CD4-positive, alpha-beta T cell (primary cell): ENCODE measurements around the gene SMAD6. TPM values are rescaled to one million over a fixed set of nuclear protein-coding genes. Genes with fewer than 3 reads are reported as not detected.

Experiments used
- ATAC-seq: fragments of 200-7000 bp; cut with Tn5 transposase; one replicate; pipeline ENCODE4 v1.10.0; 2022; ENCODE audit warnings: mild to moderate bottlenecking; ENCODE audit not compliant: poor library complexity
- CTCF ChIA-PET: fragments of 350-600 bp; sonication (Branson Sonifier 250); formaldehyde crosslinking; loops from one replicate; lab custom pipeline; 2021; ENCODE audit warnings: antibody characterized with exemption, inconsistent platforms; lab: Charles Lee
- POLR2A ChIA-PET: fragments of 350-600 bp; sonication (Branson Sonifier 250); formaldehyde crosslinking; loops from one replicate; lab custom pipeline; 2021; ENCODE audit warnings: antibody characterized with exemption, inconsistent platforms; lab: Charles Lee
- DNase-seq, 14 experiments: peaks; one replicate each; pipeline ENCODE4 v3.0.0-alpha.2; 2013 to 2020; ENCODE audit warnings: mixed read lengths in 2 of 14
- H3K27ac ChIP-seq, 2 donors: one replicate each; pipeline versions ENCODE4 v1.5.1 to v1.7.0; 2013; ENCODE audit warnings: low read length in 2 of 2, low read depth in 1 of 2, mild to moderate bottlenecking in 1 of 2
- H3K27me3 ChIP-seq, 2 experiments: 1 replicate in 1 of 2; 2 replicates in 1 of 2; pipeline versions ENCODE4 v1.6.1 to v1.7.0; 2013; ENCODE audit warnings: low read length in 2 of 2, control low read depth in 1 of 2, mild to moderate bottlenecking in 1 of 2, moderate library complexity in 1 of 2; ENCODE audit not compliant: insufficient read depth in 2 of 2, control insufficient read depth in 1 of 2
- H3K36me3 ChIP-seq: one replicate; pipeline ENCODE4 v1.6.1; 2013; ENCODE audit warnings: low read length, control low read depth; ENCODE audit not compliant: insufficient read depth
- H3K4me1 ChIP-seq: one replicate; pipeline ENCODE4 v1.6.1; 2013; ENCODE audit warnings: low read length, control low read depth; ENCODE audit not compliant: insufficient read depth
- H3K4me3 ChIP-seq: one replicate; pipeline ENCODE4 v1.5.1; 2013; ENCODE audit warnings: mild to moderate bottlenecking, low read length, moderate library complexity
- H3K9me3 ChIP-seq, 2 experiments: 1 replicate in 1 of 2; 2 replicates in 1 of 2; pipeline versions ENCODE4 v1.6.1 to v1.7.0; 2013; ENCODE audit warnings: low read length in 2 of 2, mild to moderate bottlenecking in 2 of 2, control low read depth in 1 of 2, moderate library complexity in 1 of 2; ENCODE audit not compliant: control insufficient read depth in 1 of 2, insufficient read depth in 1 of 2
- H3K27ac Mint-ChIP-seq: one replicate; pipeline ENCODE4 v1.8.0; 2020; ENCODE audit warnings: mixed read lengths
- H3K27me3 Mint-ChIP-seq: one replicate; pipeline ENCODE4 v1.8.0; 2021; ENCODE audit warnings: mixed read lengths
- H3K36me3 Mint-ChIP-seq: one replicate; pipeline ENCODE4 v1.8.0; 2021; ENCODE audit warnings: low read depth, mixed read lengths
- H3K4me1 Mint-ChIP-seq: one replicate; pipeline ENCODE4 v1.8.0; 2021; ENCODE audit warnings: low read depth, mixed read lengths
- H3K4me3 Mint-ChIP-seq: one replicate; pipeline ENCODE4 v1.8.0; 2020; ENCODE audit warnings: mild to moderate bottlenecking, mixed read lengths
- H3K9me3 Mint-ChIP-seq: one replicate; pipeline ENCODE4 v1.8.0; 2020; ENCODE audit warnings: mixed read lengths
- intact Hi-C, 2 experiments: fragments of 100-400 bp; cut with DNase I in 1 of 2; cut with micrococcal nuclease in 1 of 2; formaldehyde crosslinking; loops; one replicate each; pipeline versions ENCODE4 v1.15.1 to v1.9.0; 2023 to 2025; cut with DNase I, micrococcal nuclease
- total RNA-seq, 174 experiments: library from RNA in 2 of 174; stranded (reverse) in 2 of 174; gene quantifications; one replicate each; pipeline ENCODE4 v1.2.3 and lab custom pipeline; 2021 to 2026
- TF ChIP-seq, protein P1 (sequence below): fragments of 200-600 bp; IDR thresholded peaks from one replicate; pipeline ENCODE4 v1.8.0; 2022; ENCODE audit warnings: antibody characterized with exemption, mild to moderate bottlenecking

Gene SMAD6
- total RNA-seq, 2 experiments from 2014 or later, result 0.59 to 0.69 TPM

- no peak for DNase-seq
- intact Hi-C loops, result no loop called here
- TF ChIP-seq, protein P1, sequence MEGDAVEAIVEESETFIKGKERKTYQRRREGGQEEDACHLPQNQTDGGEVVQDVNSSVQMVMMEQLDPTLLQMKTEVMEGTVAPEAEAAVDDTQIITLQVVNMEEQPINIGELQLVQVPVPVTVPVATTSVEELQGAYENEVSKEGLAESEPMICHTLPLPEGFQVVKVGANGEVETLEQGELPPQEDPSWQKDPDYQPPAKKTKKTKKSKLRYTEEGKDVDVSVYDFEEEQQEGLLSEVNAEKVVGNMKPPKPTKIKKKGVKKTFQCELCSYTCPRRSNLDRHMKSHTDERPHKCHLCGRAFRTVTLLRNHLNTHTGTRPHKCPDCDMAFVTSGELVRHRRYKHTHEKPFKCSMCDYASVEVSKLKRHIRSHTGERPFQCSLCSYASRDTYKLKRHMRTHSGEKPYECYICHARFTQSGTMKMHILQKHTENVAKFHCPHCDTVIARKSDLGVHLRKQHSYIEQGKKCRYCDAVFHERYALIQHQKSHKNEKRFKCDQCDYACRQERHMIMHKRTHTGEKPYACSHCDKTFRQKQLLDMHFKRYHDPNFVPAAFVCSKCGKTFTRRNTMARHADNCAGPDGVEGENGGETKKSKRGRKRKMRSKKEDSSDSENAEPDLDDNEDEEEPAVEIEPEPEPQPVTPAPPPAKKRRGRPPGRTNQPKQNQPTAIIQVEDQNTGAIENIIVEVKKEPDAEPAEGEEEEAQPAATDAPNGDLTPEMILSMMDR, result no peak
- H3K27me3 ChIP-seq, result no peaks in the 10 kb centered on the region
- Mint-ChIP-seq H3K9me3 (no peaks in the 10 kb centered on the region), H3K4me1 (peaks cover 35% of the 10 kb centered on the region), H3K27me3 (no peaks in the 10 kb centered on the region), H3K27ac (peak overlapping the region; percentile 92), H3K36me3 (no peaks in the 10 kb centered on the region), H3K4me3 (no peak overlapping the region)
- H3K4me3 ChIP-seq, result no peak overlapping the region
- POLR2A ChIA-PET, result interaction anchor here (1.4 to 1.7 kb wide), 2 partner anchors 9 to 11 kb away, joined by 5 to 9 read pairs; no protein-coding TSS in a partner anchor
- H3K4me1 ChIP-seq, result peaks cover 13% of the 10 kb centered on the region
- H3K27ac ChIP-seq, result no peak overlapping the region
- H3K36me3 ChIP-seq, result no peaks in the 10 kb centered on the region
- H3K9me3 ChIP-seq, result no peaks in the 10 kb centered on the region
- no peak for ATAC-seq
- CTCF ChIA-PET, result no interaction called here
These were observed 10.3 kb upstream of the SMAD6 start for GRCh38 chr15:66691727-66692126.

GRCh38 chr15:66692391-66692790, 9.6 kb upstream of the SMAD6 start:
- Mint-ChIP-seq H3K9me3 (no peaks in the 10 kb centered on the region), H3K27me3 (no peaks in the 10 kb centered on the region), H3K4me3 (no peak overlapping the region), H3K36me3 (no peaks in the 10 kb centered on the region), H3K4me1 (peaks cover 35% of the 10 kb centered on the region), H3K27ac (peak overlapping the region; percentile 92)
- CTCF ChIA-PET, result no interaction called here
- H3K9me3 ChIP-seq, result no peaks in the 10 kb centered on the region
- H3K4me3 ChIP-seq, result no peak overlapping the region
- intact Hi-C loops, result no loop called here
- DNase-seq, result no peak
- TF ChIP-seq, protein P1, result no peak
- H3K4me1 ChIP-seq, result peaks cover 13% of the 10 kb centered on the region
- no peak for ATAC-seq
- no peaks in the 10 kb centered on the region for H3K27me3 ChIP-seq
- peak overlapping the region in 1 of 2 donors; percentile 23 for H3K27ac ChIP-seq
- H3K36me3 ChIP-seq, result no peaks in the 10 kb centered on the region
- POLR2A ChIA-PET, result interaction anchor here (1.4 to 1.7 kb wide), 2 partner anchors 8 to 11 kb away, joined by 5 to 9 read pairs; no protein-coding TSS in a partner anchor

DNA sequence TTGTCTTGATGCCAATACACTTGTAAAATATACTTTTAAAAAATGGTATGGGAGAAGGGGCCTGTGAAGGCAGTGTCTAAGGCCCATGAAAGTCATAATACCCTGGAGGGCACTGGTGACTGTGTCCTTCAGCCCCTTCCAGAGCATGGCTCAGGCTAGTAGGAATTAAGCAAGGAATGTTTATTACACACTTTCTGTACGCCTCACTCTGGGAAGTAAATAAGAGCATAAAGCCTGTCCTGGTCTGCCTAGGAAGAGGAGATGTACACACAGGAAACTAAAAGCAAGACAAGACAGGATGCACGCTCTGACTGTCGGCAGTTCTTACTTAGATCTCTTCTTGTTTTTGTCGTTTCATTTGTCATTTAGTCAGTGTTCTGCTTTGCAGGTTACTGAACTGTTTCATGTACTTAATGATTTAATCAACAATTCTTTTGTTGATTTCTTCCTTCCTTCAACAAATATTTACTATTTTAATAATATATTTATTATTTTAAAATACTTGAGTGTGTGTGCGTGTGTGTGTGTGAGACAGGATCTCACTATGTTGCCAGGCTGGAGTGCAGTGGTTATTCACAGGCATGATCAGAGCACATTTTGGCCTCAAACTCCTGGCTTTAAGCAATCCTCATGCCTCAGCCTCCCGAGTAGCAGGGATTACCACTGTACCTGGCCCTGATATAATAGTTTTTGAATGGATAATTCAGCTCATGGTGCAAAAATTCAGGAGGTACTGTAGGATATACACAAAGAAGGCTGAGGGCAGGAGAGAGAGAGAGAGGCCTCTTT, 9.0 kb upstream of the SMAD6 start:
- TF ChIP-seq, protein P1, result no peak
- Histone ChIP-seq H3K9me3 (no peaks in the 10 kb centered on the region), H3K4me1 (peaks cover 13% of the 10 kb centered on the region), H3K27ac (peak overlapping the region; percentile 10 to 54), H3K36me3 (no peaks in the 10 kb centered on the region), H3K4me3 (no peak overlapping the region), H3K27me3 (no peaks in the 10 kb centered on the region)
- POLR2A ChIA-PET, result interaction anchor here (0.7 to 1.7 kb wide), 4 partner anchors 8 to 12 kb away, joined by 4 to 10 read pairs (median 7); partner anchors contain the start of gene SMAD6
- H3K27me3 Mint-ChIP-seq, result no peaks in the 10 kb centered on the region
- H3K9me3 Mint-ChIP-seq, result no peaks in the 10 kb centered on the region
- H3K4me3 Mint-ChIP-seq, result peak overlapping the region; percentile 58
- peak overlapping the region; percentile 92 for H3K27ac Mint-ChIP-seq
- peak in 5 of 14 experiments; percentile 13 to 56 (median 41) for DNase-seq
- ATAC-seq, result peak; percentile 90
- intact Hi-C loops, result no loop called here
- CTCF ChIA-PET, result interaction anchor here (0.7 to 0.8 kb wide), 2 partner anchors 23 to 811 kb away, joined by 3 to 4 read pairs; no protein-coding TSS in a partner anchor
- H3K4me1 Mint-ChIP-seq, result peaks cover 35% of the 10 kb centered on the region
- no peaks in the 10 kb centered on the region for H3K36me3 Mint-ChIP-seq
